Coronary artery (tissue), 2 donors: ENCODE results near the gene CD52.

Source experiments
- DNase-seq: peaks from one replicate; pipeline ENCODE4 v3.0.0-alpha.2; 2017; ENCODE audit warnings: low spot score
- H3K27ac ChIP-seq, 2 donors: fragments of 200-600 bp; sonication (generic); one replicate each; pipeline ENCODE4 v1.5.1; 2016 to 2019
- H3K4me3 ChIP-seq: fragments of 200-600 bp; sonication (generic); 2 replicates; pipeline ENCODE4 v1.5.1; 2016; ENCODE audit warnings: mild to moderate bottlenecking, moderate library complexity
- CTCF ChIP-seq: fragments of 200-600 bp; sonication (generic); IDR thresholded peaks from one replicate; pipeline ENCODE4 v1.5.1; 2019; ENCODE audit warnings: antibody characterized with exemption

The CD52 gene

GRCh38 chr1:26295194-26296138 lies 22.3 kb upstream of the CD52 start:
- no peak overlapping the region for H3K4me3 ChIP-seq
- DNase-seq = no peak
- no peak for TF ChIP-seq CTCF
- no peak overlapping the region for H3K27ac ChIP-seq

GRCh38 chr1:26296340-26297056 lies 21.3 kb upstream of the CD52 start:
- Histone ChIP-seq H3K4me3 (no peak overlapping the region), H3K27ac (no peak overlapping the region)
- TF ChIP-seq CTCF = no peak
- DNase-seq = no peak

GRCh38 chr1:26297057-26297790 lies 20.5 kb upstream of the CD52 start:
- no peak for TF ChIP-seq CTCF
- H3K27ac ChIP-seq = no peak overlapping the region
- DNase-seq = no peak
- H3K4me3 ChIP-seq = no peak overlapping the region

- no peak overlapping the region for H3K4me3 ChIP-seq
- DNase-seq = no peak
- TF ChIP-seq CTCF = no peak
- H3K27ac ChIP-seq = no peak overlapping the region
These were observed 20.0 kb upstream of the CD52 start for GRCh38 chr1:26297791-26298124.

GRCh38 chr1:26300578-26301275 lies 17.0 kb upstream of the CD52 start:
- TF ChIP-seq CTCF = no peak
- H3K4me3 ChIP-seq = no peak overlapping the region
- H3K27ac ChIP-seq = no peak overlapping the region
- DNase-seq = no peak

- Histone ChIP-seq H3K4me3 (no peak overlapping the region), H3K27ac (no peak overlapping the region)
- DNase-seq = no peak
- TF ChIP-seq CTCF = no peak
These were observed 14.9 kb upstream of the CD52 start for GRCh38 chr1:26302733-26303405.
